Panc1 (cell line): Measurements from ENCODE around the gene OR11H6.
"Not testable (repeated sequence)": the region's sequence is repeated elsewhere in the genome, so short reads cannot be mapped to it uniquely, and the experiment has no call there.

ENCODE experiments used
- SIN3A ChIP-seq: IDR thresholded peaks from 2 replicates; pipeline ENCODE4 v1.6.1; 2012; ENCODE audit warnings: low read depth, mild to moderate bottlenecking, low read length, moderate library complexity, borderline replicate concordance; ENCODE audit not compliant: insufficient read depth
- TF ChIP-seq, protein P1 (sequence below): fragments of 450-650 bp; IDR thresholded peaks from 2 replicates; pipeline ENCODE4 v1.5.1; 2017; ENCODE audit warnings: mild to moderate bottlenecking

DNA sequence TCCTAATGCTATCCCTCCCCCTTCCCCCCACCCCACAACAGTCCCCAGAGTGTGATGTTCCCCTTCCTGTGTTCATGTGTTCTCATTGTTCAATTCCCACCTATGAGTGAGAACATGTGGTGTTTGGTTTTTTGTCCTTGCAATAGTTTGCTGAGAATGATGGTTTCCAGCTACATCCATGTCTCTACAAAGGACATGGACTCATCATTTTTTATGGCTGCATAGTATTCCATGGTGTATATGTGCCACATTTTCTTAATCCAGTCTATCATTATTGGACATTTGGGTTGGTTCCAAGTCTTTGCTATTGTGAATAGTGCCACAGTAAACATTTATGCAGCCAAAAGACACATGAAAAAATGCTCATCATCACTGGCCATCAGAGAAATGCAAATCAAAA is 49.3 kb upstream of the OR11H6 start:
- TF ChIP-seq, protein P1, sequence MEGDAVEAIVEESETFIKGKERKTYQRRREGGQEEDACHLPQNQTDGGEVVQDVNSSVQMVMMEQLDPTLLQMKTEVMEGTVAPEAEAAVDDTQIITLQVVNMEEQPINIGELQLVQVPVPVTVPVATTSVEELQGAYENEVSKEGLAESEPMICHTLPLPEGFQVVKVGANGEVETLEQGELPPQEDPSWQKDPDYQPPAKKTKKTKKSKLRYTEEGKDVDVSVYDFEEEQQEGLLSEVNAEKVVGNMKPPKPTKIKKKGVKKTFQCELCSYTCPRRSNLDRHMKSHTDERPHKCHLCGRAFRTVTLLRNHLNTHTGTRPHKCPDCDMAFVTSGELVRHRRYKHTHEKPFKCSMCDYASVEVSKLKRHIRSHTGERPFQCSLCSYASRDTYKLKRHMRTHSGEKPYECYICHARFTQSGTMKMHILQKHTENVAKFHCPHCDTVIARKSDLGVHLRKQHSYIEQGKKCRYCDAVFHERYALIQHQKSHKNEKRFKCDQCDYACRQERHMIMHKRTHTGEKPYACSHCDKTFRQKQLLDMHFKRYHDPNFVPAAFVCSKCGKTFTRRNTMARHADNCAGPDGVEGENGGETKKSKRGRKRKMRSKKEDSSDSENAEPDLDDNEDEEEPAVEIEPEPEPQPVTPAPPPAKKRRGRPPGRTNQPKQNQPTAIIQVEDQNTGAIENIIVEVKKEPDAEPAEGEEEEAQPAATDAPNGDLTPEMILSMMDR: not testable (repeated sequence)
- TF ChIP-seq SIN3A: not testable (repeated sequence)
